ENCODE measurements around the gene FBXO44.

DNA sequence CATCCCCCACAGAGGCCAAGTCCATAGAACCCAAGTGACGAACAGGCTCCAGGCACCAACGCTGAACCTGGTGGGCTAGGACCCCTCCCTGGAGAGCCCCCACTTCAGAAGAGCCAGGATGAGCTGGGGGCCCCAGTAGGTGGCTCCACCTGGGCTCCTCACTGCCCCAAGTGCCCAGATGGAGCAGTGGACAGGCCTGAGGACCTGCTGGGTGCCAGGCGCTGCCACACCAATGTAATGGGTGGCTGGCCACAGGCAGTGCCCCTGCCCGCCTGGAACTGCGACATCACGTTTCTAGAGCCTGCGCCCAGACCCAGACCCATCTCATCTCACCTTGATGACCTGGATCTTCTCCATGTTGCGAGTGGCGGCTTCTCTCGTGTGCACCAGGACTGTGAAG, 20.6 kb downstream of the FBXO44 start:
- TF ChIP-seq, protein P1, sequence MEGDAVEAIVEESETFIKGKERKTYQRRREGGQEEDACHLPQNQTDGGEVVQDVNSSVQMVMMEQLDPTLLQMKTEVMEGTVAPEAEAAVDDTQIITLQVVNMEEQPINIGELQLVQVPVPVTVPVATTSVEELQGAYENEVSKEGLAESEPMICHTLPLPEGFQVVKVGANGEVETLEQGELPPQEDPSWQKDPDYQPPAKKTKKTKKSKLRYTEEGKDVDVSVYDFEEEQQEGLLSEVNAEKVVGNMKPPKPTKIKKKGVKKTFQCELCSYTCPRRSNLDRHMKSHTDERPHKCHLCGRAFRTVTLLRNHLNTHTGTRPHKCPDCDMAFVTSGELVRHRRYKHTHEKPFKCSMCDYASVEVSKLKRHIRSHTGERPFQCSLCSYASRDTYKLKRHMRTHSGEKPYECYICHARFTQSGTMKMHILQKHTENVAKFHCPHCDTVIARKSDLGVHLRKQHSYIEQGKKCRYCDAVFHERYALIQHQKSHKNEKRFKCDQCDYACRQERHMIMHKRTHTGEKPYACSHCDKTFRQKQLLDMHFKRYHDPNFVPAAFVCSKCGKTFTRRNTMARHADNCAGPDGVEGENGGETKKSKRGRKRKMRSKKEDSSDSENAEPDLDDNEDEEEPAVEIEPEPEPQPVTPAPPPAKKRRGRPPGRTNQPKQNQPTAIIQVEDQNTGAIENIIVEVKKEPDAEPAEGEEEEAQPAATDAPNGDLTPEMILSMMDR (IDR thresholded peaks at IDR 0.05 in 8 of 11, conservative IDR thresholded peaks at IDR 0.05 in 3 of 11) = no peak
- TF ChIP-seq POLR2AphosphoS5 (IDR thresholded peaks at IDR 0.05) (peak in 1 of 3 donors; percentile 35), POLR2A (IDR thresholded peaks at IDR 0.05) (no peak)
